Kidney (tissue), 14 donors: ENCODE data around the gene DPH2. TPM values are rescaled to one million over a fixed set of nuclear protein-coding genes. Genes with fewer than 3 reads are reported as not detected.

Experiments
- DNase-seq, 5 donors: peaks; one replicate each; pipeline ENCODE4 v3.0.0-alpha.2; 2013 to 2020
- FAIRE-seq: peaks from 2 replicates; lab custom pipeline; 2012; peaks lifted over from hg19 to GRCh38; lab: Jason Lieb, UNC
- H3K27ac ChIP-seq, 2 donors: one replicate each; pipeline ENCODE4 v1.7.0; 2013; ENCODE audit warnings: low read depth in 2 of 2, low read length in 2 of 2, inconsistent platforms in 1 of 2
- H3K27me3 ChIP-seq: one replicate; pipeline ENCODE4 v1.7.1; 2013; ENCODE audit warnings: low read length, inconsistent platforms; ENCODE audit not compliant: control insufficient read depth, insufficient read depth
- H3K36me3 ChIP-seq, 3 donors: one replicate each; pipeline versions ENCODE4 v1.7.0 to v1.7.1; 2013; ENCODE audit warnings: low read length in 3 of 3, control low read depth in 1 of 3, inconsistent platforms in 1 of 3; ENCODE audit not compliant: insufficient read depth in 3 of 3, control insufficient read depth in 2 of 3
- H3K4me1 ChIP-seq, 3 donors: one replicate each; pipeline versions ENCODE4 v1.7.0 to v1.7.1; 2013; ENCODE audit warnings: low read length in 3 of 3, inconsistent platforms in 1 of 3, low read depth in 1 of 3; ENCODE audit not compliant: control insufficient read depth in 2 of 3, insufficient read depth in 2 of 3
- H3K4me3 ChIP-seq, 3 donors: one replicate each; pipeline versions ENCODE4 v1.7.0 to v1.8.1; 2013; ENCODE audit warnings: low read length in 3 of 3, control low read depth in 1 of 3, inconsistent platforms in 1 of 3
- H3K9ac ChIP-seq, 3 donors: one replicate each; pipeline versions ENCODE4 v1.7.0 to v1.7.1; 2013; ENCODE audit warnings: low read length in 3 of 3, control low read depth in 1 of 3, inconsistent platforms in 1 of 3
- H3K9me3 ChIP-seq, 3 donors: one replicate each; pipeline versions ENCODE4 v1.7.0 to v1.7.1; 2013; ENCODE audit warnings: low read length in 3 of 3, control low read depth in 1 of 3, inconsistent platforms in 1 of 3; ENCODE audit not compliant: control insufficient read depth in 2 of 3, insufficient read depth in 1 of 3
- CTCF ChIP-seq: IDR thresholded peaks from 3 replicates; pipeline ENCODE4 v1.5.1; 2012; ENCODE audit warnings: mild to moderate bottlenecking, moderate library complexity, borderline replicate concordance; ENCODE audit not compliant: insufficient read depth; ENCODE audit errors: extremely low read depth
- intact Hi-C: fragments of 100-400 bp; cut with DNase I; formaldehyde crosslinking; loops from one replicate; pipeline ENCODE4 v1.11.1; 2022
- polyA plus RNA-seq: library from polyadenylated mRNA; stranded (reverse); fragments of 350-450 nt; fragmentation: Illumina TruSeq; extraction: RNeasy Lipid Tissue Mini Kit (QIAGEN cat#74804); gene quantifications from one replicate; pipeline ENCODE4 v1.2.3, GENCODE V29; 2014; ENCODE audit warnings: low read depth, low replicate concordance; ENCODE audit not compliant: insufficient read depth
- total RNA-seq: library from RNA; stranded (reverse); fragmentation: NEBNext Ultra II Directional; extraction: Animal tissue kit (Norgen Biotek cat#: 25700); gene quantifications from one replicate; pipeline ENCODE4 v1.2.1, GENCODE V29; 2021
- donor health status: control.
- donor health status: control.
- donor health status: control.
- donor health status: control.
- donor health status: control.
- donor health status: DM: yes; HTN: yes; CAD: no.
- donor health status: Normal renal cell carcinoma (clear cell type).

The DPH2 gene
- total and polyA plus RNA-seq, 2 donors from 2014 or later = 15.9 to 24.0 TPM

- H3K4me3 ChIP-seq = no peak overlapping the region
- no peak overlapping the region for H3K27ac ChIP-seq
- no peaks in the 10 kb centered on the region for H3K9me3 ChIP-seq
- peak overlapping the region in 1 of 3 donors; percentile 19 for H3K9ac ChIP-seq
- peaks cover 0 to 18% (median 13%) of the 10 kb centered on the region in 3 donors for H3K4me1 ChIP-seq
- H3K27me3 ChIP-seq = no peaks in the 10 kb centered on the region
- H3K36me3 ChIP-seq = peaks cover 0 to 5% (median 2%) of the 10 kb centered on the region in 3 donors
- DNase-seq = no peak
- no peak for FAIRE-seq
- intact Hi-C loops = no loop called here
- no peak for TF ChIP-seq CTCF
These were observed 16.9 kb downstream of the DPH2 start for GRCh38 chr1:43986712-43987111.

- DNase-seq (peak in 2 of 5 donors; percentile 29 to 57), FAIRE-seq (no peak)
- peaks cover 0 to 5% (median 2%) of the 10 kb centered on the region in 3 donors for H3K36me3 ChIP-seq
- no peaks in the 10 kb centered on the region for H3K27me3 ChIP-seq
- peaks cover 0 to 21% (median 13%) of the 10 kb centered on the region in 3 donors for H3K4me1 ChIP-seq
- intact Hi-C loops = no loop called here
- H3K9ac ChIP-seq = peak overlapping the region in 1 of 3 donors; percentile 19
- no peak for TF ChIP-seq CTCF
- no peaks in the 10 kb centered on the region for H3K9me3 ChIP-seq
- H3K4me3 ChIP-seq = no peak overlapping the region
- peak overlapping the region; percentile 23 to 38 for H3K27ac ChIP-seq
These were observed 17.5 kb downstream of the DPH2 start for GRCh38 chr1:43987159-43987902.

GRCh38 chr1:43990271-43991199, 20.7 kb downstream of the DPH2 start:
- DNase-seq (peak in 1 of 5 donors; percentile 68), FAIRE-seq (no peak)
- H3K36me3 ChIP-seq = peaks cover 0 to 4% (median 2%) of the 10 kb centered on the region in 3 donors
- H3K4me1 ChIP-seq = peaks cover 0 to 23% (median 13%) of the 10 kb centered on the region in 3 donors
- peak overlapping the region in 2 of 3 donors; percentile 59 to 80 for H3K4me3 ChIP-seq
- no peaks in the 10 kb centered on the region for H3K27me3 ChIP-seq
- H3K9ac ChIP-seq = peak overlapping the region in 1 of 3 donors; percentile 81
- TF ChIP-seq CTCF = no peak
- H3K27ac ChIP-seq = peak overlapping the region; percentile 59 to 92
- H3K9me3 ChIP-seq = no peaks in the 10 kb centered on the region
- intact Hi-C loops = no loop called here
